Measurements from ENCODE around the gene VARS2.
"Not testable (repeated sequence)": the region's sequence is repeated elsewhere in the genome, so short reads cannot be mapped to it uniquely, and the experiment has no call there.

The VARS2 gene

GRCh38 chr6:30964075-30964474 lies 50.0 kb downstream of the VARS2 start:
- no peak for DNase-seq (ENCODE audit: low spot score)

- DNase-seq (ENCODE audit: low spot score), result no peak
Measured at GRCh38 chr6:30965140-30965601, 51.1 kb downstream of the VARS2 start.

GRCh38 chr6:30966154-30966553 lies 52.1 kb downstream of the VARS2 start:
- DNase-seq (ENCODE audit: low spot score), result no peak

DNA sequence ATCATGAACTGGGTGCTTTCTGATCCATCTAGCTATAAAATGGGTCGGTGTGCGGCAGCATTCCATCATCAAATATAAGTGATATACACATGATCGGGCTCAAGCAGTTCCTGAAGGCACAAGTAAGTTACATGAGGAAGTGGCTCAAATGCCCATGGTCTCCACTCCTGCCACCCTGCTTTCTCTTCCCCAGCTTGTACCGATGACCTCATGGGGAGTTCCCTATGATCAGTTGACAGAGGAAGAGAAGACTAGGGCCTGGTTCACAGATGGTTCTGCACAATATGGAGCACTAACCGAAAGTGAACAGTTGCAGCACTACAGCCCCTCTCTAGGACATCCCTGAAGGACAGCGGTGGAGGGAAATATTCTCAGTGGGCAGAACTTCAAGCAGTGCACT lies 55.1 kb downstream of the VARS2 start:
- DNase-seq (ENCODE audit: low spot score), result not testable (repeated sequence)

DNA sequence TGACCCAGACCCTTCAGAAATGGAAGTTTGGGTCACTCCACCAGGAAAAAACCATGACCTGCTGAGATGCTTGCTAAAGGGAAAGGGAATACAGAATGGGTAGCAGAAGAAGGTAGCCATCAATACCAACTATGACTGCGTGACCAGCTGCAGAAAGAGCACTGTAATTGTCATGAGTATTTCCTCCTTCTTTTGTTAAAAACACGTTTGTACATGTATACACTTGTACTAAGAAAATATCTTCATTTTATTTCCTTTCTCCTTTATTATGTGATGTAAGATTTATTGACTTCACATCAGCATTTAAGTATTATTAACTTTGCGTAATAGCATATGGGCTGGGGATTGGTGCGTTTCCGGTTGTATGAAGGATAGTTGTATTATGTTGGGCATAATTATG lies 56.9 kb downstream of the VARS2 start:
- no peak for DNase-seq (ENCODE audit: low spot score)

DNA sequence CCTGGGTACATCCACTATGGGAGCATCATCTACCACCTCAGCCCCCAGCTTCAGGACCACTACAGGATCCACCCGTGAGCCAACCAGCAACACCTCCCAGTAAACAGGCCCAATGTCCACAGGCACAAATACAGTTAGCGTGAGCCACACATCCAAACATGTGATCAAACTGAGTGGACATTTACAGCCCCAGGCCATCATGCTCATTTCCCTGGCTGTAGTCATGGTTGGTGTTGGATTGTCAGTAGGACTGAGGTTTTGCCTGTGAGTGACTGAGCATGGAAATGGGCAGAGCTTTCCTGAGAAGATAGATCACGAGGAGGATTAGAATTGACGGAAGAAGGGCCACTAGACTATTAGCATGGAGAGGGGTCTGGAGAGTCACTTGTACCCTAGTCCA lies 58.8 kb downstream of the VARS2 start:
- no peak for DNase-seq (ENCODE audit: low spot score)

DNA sequence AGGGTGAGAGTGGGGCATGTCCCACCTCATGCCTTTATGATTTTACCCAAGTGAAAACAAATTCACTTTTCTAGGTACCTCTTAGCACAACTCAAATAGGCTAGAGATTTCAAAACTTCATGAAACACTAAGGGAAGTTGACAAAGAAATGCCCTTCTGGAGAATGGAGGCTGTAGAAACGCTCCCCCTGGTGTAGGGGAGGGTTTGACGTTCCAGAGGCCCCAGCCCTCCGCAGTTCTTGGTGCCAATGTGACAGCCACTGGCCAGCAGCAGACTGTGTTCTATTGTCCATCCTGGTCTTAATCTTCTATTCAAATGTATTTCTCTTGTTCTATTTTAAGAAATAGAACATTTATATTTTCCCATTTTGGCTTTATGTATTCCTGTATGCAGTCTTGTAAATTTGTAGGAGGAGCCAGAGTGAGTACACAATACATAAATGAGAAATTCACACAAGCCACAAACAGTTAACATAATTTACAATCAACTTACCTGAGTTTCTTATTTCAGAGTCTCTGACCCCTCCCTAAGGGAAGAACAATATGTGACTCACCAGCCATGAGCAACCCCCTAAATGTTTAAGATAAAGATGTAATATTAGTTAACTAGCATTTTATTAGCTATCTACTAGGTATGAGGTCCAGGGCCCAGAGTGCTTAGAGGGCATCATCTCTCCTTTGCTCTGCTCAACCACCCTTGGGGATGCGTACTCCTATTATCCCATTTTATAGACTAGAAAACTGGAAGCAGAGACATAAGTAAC lies 60.6 kb downstream of the VARS2 start:
- DNase-seq (ENCODE audit: low spot score), result no peak

Data from HuH-7 (cell line).